ENCODE results near the gene FN3K.
"Not testable (repeated sequence)": the region's sequence is repeated elsewhere in the genome, so short reads cannot be mapped to it uniquely, and the experiment has no call there.

FN3K gene

DNA sequence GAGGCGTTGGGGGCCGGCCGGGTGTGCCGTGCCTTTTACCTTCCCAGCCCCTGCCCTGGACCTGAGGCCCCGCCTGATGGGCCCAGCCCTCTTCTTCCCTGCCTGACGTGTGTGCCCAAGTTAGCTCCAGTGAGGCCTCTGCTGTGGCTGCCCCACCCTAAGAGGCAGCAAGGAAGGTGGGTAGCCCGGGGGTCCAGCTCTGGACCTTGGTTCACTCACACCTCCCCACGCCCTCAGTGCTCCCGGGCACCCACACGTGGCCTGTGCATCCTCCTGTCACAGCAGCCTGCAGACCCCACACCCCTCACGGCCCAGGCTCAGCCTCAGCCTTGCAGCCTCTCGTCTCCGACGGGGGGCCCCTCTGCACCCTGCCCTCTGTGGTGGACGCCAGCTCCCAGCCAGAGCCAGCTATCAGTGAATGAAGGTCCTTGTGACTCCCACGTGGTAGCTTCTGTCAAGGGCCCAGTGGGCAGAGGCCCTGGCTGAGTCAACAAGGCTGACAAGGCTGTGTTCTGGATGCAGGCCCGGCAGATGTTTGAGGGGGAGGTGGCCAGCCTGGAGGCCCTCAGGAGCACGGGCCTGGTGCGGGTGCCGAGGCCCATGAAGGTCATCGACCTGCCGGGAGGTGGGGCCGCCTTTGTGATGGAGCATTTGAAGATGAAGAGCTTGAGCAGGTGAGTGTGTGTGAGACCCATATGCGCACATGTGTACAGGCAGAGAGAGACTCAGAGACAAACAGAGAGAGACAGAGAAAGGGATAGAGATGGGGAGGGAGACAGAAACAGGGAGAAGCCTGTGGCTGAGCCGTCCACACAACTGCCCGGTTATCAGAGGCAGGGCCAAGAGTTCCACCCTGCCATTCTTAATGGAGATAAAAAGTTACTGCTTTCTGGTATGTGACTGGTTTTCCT is 2.8 kb downstream of the FN3K start:
- no peak for DNase-seq (ENCODE audit: low spot score)

DNA sequence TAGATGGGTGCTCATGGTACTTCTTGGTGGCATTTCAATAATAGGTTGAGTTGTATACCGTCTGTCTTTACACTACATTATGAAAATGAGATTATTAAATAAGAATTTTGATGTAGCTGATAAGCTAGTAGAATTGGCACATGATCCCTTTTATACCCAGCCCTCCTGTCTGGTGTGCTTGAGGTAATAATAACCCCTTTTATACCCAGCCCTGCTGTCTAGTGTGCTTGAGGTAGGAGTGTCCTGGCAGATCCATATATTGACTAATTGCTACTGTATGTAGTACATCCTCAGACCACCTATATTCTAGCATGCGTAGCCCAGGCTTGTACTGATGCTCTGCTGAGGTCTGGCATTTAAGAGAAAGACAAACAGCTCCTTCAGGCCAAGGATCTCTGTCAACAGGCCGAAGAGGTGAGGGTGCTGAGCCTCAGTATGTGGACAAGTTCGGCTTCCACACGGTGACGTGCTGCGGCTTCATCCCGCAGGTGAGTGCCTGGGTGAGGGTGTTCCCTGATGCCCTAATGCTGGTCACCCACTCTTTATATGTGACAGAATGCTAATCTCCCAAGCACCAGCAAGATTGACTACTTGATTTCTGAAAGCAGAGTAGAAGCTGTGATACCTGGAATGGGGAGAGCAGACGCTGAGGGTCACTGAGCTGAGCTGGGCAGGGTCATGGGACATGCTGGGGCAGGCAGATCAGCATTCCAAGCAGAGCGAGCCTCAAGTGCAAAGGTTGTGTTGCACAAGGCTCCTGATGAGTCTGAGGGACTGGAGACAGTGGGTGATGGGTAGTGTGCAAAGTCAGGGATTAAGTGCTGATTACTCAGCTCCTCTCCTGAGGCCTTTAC is 5.7 kb downstream of the FN3K start:
- no peak for DNase-seq (ENCODE audit: low spot score)

- no peak for DNase-seq (ENCODE audit: low spot score)
Observed at GRCh38 chr17:82743344-82744219, 8.2 kb downstream of the FN3K start.

DNA sequence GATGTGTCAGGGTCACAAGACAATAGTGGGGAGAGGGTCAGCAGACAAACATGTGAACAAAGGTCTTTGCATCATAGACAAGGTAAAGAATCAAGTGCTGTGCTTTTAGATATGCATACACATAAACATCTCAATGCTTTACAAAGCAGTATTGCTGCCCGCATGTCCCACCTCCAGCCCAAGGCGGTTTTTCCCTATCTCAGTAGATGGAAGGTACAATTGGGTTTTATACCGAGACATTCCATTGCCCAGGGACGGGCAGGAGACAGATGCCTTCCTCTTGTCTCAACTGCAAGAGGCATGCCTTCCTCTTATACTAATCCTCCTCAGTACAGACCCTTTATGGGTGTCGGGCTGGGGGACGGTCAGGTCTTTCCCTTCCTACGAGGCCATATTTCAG is 9.3 kb downstream of the FN3K start:
- DNase-seq (ENCODE audit: low spot score), result not testable (repeated sequence)

- DNase-seq (ENCODE audit: low spot score), result no peak
Observed at GRCh38 chr17:82745524-82745923, 10.1 kb downstream of the FN3K start.

GRCh38 chr17:82748756-82749155 is 13.3 kb downstream of the FN3K start:
- DNase-seq (ENCODE audit: low spot score), result no peak

DNA sequence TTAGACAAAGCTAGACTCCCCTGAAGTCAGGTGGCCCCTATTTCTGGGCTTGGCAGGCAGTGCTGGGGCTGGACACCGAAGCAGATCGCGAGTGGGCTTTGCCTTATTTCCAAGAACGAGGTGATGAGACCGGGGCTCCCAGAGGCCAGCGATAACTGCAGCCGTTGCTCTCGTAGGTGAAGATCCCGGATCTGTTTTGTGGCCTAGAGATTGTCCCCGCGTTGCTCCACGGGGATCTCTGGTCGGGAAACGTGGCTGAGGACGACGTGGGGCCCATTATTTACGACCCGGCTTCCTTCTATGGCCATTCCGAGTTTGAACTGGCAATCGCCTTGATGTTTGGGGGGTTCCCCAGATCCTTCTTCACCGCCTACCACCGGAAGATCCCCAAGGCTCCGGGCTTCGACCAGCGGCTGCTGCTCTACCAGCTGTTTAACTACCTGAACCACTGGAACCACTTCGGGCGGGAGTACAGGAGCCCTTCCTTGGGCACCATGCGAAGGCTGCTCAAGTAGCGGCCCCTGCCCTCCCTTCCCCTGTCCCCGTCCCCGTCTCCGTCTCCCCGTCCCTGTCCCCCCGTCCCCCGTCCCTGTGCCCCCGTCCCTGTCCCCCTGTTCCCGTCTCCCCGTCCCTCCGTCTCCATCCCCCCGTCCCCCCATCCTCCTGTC is 15.0 kb downstream of the FN3K start:
- no peak for DNase-seq (ENCODE audit: low spot score)

DNA sequence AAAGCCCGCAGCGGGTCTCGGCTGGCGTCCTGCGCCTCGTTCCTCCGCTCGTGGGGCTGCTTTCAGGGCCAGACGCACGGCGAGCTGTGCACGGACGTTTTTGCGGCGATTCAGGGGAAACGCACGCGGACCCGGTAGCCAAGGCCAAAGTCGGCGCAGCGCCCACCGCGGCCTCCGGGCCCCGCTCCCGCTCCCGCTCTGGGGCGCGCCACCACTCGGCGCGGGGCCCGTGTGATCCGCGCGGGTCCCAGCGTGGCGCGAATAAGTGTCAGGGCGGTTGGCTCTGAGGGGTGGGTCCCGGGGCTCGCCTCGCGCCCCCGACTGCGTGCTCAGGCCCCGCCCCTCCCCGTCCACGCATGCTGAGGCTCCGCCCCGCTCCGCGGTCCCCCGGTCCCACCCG is 15.8 kb downstream of the FN3K start:
- no peak for DNase-seq (ENCODE audit: low spot score)

GRCh38 chr17:82751571-82752370 is 16.4 kb downstream of the FN3K start, which contains the start of gene TBCD:
Gene TBCD (plus strand): TSS chr17:82752065. CDS start chr17:82752194, 129 bp downstream.
- peak; percentile 88 for DNase-seq (ENCODE audit: low spot score)

DNA sequence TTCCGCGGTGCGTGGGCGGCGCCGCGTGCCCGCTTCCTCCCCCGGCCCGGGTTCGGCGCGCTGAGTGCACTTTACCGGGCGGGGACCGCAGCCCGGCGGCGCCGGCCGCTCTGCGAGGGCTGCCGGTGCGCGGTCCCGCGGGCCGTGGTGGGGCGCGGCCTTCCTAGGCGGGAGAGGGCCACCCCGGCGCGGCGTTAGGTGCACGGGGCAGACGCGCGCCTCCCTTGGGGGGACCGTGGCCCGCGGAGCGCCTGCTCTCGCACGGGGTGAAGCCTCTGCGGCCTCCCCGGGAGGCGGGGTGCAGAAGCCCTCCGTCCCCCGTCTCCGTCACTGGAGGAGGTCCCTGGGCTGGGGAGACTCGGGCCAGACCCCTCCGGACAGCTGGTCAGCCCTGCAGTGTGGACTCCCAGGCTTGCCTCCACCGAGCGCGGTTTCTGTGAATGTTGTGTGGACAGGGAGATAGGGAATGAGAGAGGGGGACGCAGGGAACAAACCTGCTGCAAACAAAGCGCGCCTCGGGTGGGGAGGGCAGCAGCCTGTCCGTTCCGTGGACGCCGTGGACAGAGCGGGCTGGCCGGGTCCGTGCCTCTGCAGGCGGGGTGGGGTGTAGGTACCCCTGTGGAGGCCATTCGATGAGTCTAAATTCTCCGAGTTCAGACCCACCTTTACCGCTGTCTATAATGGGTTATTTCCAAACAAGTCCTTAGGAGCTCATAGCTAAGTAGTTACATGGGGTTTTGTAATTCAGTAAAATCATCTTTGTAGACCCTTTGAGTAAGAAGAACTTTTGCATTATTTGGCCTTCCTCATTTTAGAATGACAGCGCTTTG is 17.2 kb downstream of the FN3K start:
- DNase-seq (ENCODE audit: low spot score), result peak; percentile 38

DNA sequence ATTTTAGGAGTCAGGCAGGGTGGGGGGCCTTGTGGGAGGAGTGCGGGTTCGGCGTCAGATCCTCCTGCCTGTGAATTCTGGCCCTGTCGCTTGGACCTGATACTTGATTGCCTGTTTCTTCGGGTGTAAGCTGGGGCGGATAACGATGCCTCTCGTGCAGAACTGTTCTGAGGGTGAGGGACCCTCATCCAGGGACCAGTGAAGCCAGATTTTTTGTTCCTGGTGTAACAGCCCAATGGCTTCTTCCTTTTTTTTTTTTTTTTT is 17.7 kb downstream of the FN3K start:
- no peak for DNase-seq (ENCODE audit: low spot score)

DNA sequence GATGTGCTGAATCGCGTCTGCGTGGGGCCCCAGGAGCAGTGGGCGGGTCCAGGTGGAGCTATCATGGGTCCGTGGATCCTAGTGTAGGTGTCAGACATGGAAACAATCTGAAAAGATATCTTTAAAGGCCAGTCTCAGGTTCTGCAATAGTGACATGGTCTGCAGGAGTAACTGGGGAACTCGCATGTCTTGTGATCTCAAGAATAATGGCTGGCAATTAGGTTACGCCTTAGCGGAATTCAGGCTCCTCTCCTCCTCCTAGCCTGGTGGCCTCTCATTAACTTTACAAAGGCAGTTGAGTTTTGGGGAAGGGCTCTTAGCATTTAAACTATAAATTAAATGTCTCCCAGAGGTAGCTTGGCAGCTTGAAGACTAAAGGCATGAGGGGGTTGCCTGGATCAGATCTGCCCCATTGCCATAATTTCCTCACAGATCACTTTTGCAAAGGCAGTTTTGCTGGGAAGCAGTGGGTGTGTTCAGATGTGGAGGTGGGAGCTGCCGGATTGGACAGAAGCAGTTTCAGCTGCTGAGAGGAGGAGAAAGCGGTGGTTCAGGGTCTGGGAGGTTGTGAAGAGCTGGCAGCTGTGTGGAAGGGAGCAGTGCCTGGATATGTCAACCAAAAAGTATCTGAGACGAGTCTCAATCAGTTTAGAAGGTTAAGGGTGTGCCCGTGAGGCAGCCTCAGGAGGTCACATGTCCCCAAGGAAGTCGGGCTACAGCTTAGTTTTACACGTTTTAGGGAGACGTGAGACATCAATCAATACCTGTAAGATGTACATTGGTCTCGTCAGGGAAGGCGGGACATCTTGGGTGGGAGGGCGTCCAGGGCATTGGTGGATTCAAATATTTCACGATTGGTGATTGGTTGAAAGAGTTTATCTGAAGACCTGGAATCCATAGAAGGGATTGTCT is 19.1 kb downstream of the FN3K start:
- DNase-seq (ENCODE audit: low spot score), result no peak

GRCh38 chr17:82756166-82756565 is 20.8 kb downstream of the FN3K start:
- DNase-seq (ENCODE audit: low spot score), result no peak

GRCh38 chr17:82765371-82765770 is 30.0 kb downstream of the FN3K start:
- DNase-seq (ENCODE audit: low spot score), result no peak

DNA sequence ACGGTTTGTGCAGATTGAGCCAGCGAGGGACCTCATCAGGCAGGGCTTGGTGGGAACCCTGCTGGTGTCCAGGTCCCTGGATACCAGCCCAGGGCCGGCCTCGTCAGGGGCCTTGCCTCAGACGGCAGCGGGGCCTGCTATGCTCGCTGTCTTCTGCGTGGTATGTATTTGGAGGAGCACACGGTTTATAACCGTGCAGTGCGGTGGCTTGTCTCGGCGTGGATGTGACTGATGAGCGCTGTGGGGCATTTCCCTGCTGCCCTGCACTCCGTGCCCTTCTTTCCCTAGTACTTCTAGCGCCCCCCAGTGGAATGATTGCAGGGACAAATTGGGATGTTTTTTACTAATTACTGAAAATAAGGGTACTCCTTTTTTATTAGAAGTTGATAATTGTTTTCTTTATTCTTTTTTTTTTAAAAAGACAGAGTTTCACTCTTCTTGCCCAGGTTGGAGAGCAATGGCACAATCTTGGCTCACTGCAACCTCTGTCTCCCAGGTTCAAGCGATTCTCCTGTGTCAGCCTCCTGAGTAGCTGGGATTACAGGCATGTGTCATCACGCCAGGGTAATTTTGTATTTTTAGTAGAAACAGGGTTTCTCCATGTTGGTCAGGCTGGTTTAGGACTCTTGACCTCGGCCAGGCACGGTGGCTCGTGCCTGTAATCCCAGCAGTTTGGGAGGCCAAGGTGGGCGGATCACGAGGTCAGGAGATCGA is 31.8 kb downstream of the FN3K start:
- DNase-seq (ENCODE audit: low spot score), result peak; percentile 38

- no peak for DNase-seq (ENCODE audit: low spot score)
Observed at GRCh38 chr17:82769041-82769440, 33.6 kb downstream of the FN3K start.

DNA sequence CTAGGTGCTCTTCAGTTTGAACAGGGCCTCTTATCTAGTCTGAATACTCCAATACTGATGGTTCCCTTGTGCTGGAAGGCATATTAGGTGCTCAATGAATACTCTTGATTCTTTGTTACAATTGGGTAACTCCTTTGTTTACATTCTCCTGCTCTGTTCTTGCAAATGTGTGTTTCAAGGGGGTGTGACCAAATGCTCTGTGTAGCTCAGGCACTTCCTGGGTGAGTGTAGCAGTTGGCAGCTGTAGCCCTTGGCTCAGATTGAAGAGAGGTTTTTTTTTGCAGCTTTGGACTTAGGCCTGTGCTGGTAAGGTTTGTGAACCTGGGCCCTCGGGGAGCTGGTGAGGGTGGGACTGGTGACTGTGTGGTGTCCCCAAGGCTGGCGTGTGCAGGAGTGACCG is 36.6 kb downstream of the FN3K start:
- peak; percentile 44 for DNase-seq (ENCODE audit: low spot score)

DNA sequence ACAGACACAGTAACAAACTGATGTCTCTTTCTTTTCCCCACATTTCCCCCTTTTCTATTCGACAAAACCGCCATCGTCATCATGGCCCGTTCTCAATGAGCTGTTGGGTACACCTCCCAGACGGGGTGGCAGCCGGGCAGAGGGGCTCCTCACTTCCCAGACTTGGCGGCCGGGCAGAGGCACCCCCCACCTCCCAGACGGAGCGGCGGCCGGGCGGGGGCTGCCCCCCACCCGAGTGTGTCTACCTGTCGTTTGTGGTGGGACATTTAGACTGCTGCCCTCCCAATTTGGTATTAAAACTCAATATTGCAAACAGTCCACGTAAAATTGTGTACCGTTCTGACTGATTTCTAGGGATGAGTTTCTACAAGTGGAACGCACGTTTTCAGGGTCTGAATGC is 39.0 kb downstream of the FN3K start:
- DNase-seq (ENCODE audit: low spot score), result not testable (repeated sequence)

All from RKO (cell line).